SK-N-MC (cell line): Measurements from ENCODE around the gene SOX10.

ENCODE experiments used
- DNase-seq: peaks from one replicate; pipeline ENCODE4 v3.0.0-alpha.2; 2011; ENCODE audit warnings: low read depth, low spot score
- H3K27ac ChIP-seq: fragments of 200-600 bp; sonication (generic); 2 replicates; pipeline ENCODE4 v1.5.1; 2016; ENCODE audit warnings: mixed run types
- H3K36me3 ChIP-seq: fragments of 200-600 bp; sonication (generic); 2 replicates; pipeline ENCODE4 v1.6.1; 2017; ENCODE audit warnings: antibody characterized with exemption, low read length, mixed read lengths; ENCODE audit not compliant: insufficient read depth
- H3K4me3 ChIP-seq: fragments of 200-600 bp; sonication (generic); 2 replicates; pipeline ENCODE4 v1.5.1; 2016
- H3K9ac ChIP-seq: fragments of 200-600 bp; sonication (generic); 2 replicates; pipeline ENCODE4 v1.8.0; 2017; ENCODE audit warnings: mixed run types, mixed read lengths; ENCODE audit not compliant: insufficient read length
- H3K9me3 ChIP-seq: fragments of 200-600 bp; sonication (generic); 2 replicates; pipeline ENCODE4 v1.6.1; 2017; ENCODE audit warnings: low read depth, mild to moderate bottlenecking, antibody characterized with exemption, low read length, moderate library complexity, mixed read lengths
- EZH2 ChIP-seq: fragments of 200-600 bp; sonication (generic); IDR thresholded peaks from one replicate; pipeline ENCODE4 v1.6.1; 2017; ENCODE audit warnings: antibody characterized with exemption
- FOXP2 ChIP-seq: optimal IDR thresholded peaks from 2 replicates; pipeline ENCODE3; 2011; ENCODE audit warnings: mild to moderate bottlenecking, moderate library complexity; ENCODE audit not compliant: insufficient read depth; ENCODE audit errors: extremely low read length, control extremely low read depth
- POLR2AphosphoS5 ChIP-seq: IDR thresholded peaks from 2 replicates; pipeline ENCODE4 v1.6.1; 2012; ENCODE audit warnings: mild to moderate bottlenecking, low read depth, low read length, borderline replicate concordance

SOX10 gene

GRCh38 chr22:37932821-37933578 lies 51.4 kb downstream of the SOX10 start:
- no peaks in the 10 kb centered on the region for H3K9me3 ChIP-seq
- H3K4me3 ChIP-seq: no peak overlapping the region
- no peak overlapping the region for H3K27ac ChIP-seq
- H3K36me3 ChIP-seq: peaks cover 19% of the 10 kb centered on the region; the same call in 1 of the 2 replicates
- no peak for DNase-seq
- TF ChIP-seq FOXP2 (no peak), POLR2AphosphoS5 (no peak), EZH2 (no peak)
- H3K9ac ChIP-seq: no peak overlapping the region

DNA sequence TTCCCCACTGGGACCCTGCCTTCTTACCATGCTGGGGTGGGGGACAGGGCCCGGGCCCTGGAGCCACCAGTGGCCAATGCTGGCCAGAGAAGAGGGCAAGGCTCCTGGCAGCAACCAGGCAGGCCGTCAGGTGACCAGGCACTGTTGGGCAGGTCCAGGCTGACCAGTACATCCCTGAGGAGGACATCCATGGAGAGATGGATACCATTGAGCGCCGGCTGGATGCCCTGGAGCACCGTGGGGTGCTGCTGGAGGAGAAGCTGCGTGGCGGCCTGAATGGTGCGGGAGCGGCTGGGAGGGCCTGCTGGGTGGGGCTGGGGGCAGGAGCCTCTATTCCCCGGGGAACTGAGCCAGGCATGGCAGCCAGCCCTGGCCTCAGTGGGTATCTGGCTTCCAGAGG lies 52.0 kb downstream of the SOX10 start:
- Histone ChIP-seq H3K9ac (no peak overlapping the region), H3K4me3 (no peak overlapping the region)

GRCh38 chr22:37931893-37932389 lies 52.4 kb downstream of the SOX10 start:
- Histone ChIP-seq H3K4me3 (no peak overlapping the region), H3K27ac (no peak overlapping the region), H3K9ac (no peak overlapping the region), H3K9me3 (no peaks in the 10 kb centered on the region), H3K36me3 (peaks cover 15% of the 10 kb centered on the region; the same call in 1 of the 2 replicates)
- TF ChIP-seq FOXP2: no peak
- DNase-seq: no peak

More for the DNA sequence above, 52.0 kb downstream of the SOX10 start:
- Histone ChIP-seq H3K36me3 (peaks cover 15% of the 10 kb centered on the region; the same call in 1 of the 2 replicates), H3K9me3 (no peaks in the 10 kb centered on the region), H3K27ac (no peak overlapping the region)
- DNase-seq: no peak
- no peak for TF ChIP-seq POLR2AphosphoS5
- TF ChIP-seq EZH2: no peak
- no peak for TF ChIP-seq FOXP2

- H3K9ac ChIP-seq: no peak overlapping the region
- DNase-seq: no peak
- H3K9me3 ChIP-seq: no peaks in the 10 kb centered on the region
- no peak for TF ChIP-seq EZH2
- no peak for TF ChIP-seq FOXP2
- TF ChIP-seq POLR2AphosphoS5: no peak
- H3K27ac ChIP-seq: no peak overlapping the region
- no peak overlapping the region for H3K4me3 ChIP-seq
- peaks cover 23% of the 10 kb centered on the region; the same call in 1 of the 2 replicates for H3K36me3 ChIP-seq
These were observed 53.4 kb downstream of the SOX10 start for GRCh38 chr22:37930952-37931440.

- Histone ChIP-seq H3K9me3 (no peaks in the 10 kb centered on the region), H3K36me3 (peaks cover 29% of the 10 kb centered on the region; the same call in 1 of the 2 replicates), H3K9ac (no peak overlapping the region), H3K27ac (no peak overlapping the region), H3K4me3 (no peak overlapping the region)
- no peak for DNase-seq
- TF ChIP-seq FOXP2 (no peak), POLR2AphosphoS5 (no peak), EZH2 (no peak)
These were observed 53.9 kb downstream of the SOX10 start for GRCh38 chr22:37930270-37930951.

GRCh38 chr22:37929390-37929789 lies 55.0 kb downstream of the SOX10 start:
- TF ChIP-seq EZH2: no peak
- TF ChIP-seq POLR2AphosphoS5: no peak
- no peak for TF ChIP-seq FOXP2
- Histone ChIP-seq H3K4me3 (no peak overlapping the region), H3K36me3 (peaks cover 31% of the 10 kb centered on the region; the same call in 1 of the 2 replicates), H3K9me3 (no peaks in the 10 kb centered on the region), H3K27ac (no peak overlapping the region), H3K9ac (no peak overlapping the region)
- DNase-seq: no peak

DNA sequence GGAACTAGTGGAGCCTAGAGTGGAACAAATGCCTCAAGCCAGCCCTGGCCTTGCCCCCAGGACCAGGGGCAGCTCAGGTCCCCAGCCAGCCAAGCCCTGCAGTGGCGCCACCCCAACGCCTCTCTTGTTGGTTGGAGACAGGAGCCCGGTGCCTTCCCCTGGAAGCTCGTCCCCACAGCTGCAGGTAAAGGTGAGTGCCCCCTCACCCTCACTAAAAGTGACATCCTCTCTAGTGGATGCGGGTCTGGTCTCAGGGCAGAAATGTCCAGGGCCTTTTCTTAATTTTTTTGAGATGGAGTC lies 56.8 kb downstream of the SOX10 start:
- no peak for TF ChIP-seq POLR2AphosphoS5
- TF ChIP-seq EZH2: no peak
- no peak for TF ChIP-seq FOXP2
- H3K4me3 ChIP-seq: no peak overlapping the region
- H3K36me3 ChIP-seq: peaks cover 28% of the 10 kb centered on the region; the same call in 1 of the 2 replicates
- no peak for DNase-seq
- no peak overlapping the region for H3K27ac ChIP-seq
- no peaks in the 10 kb centered on the region for H3K9me3 ChIP-seq
- no peak overlapping the region for H3K9ac ChIP-seq
